A549 treated with ZK216348 at 1 μM for 4 hours (cell line): ENCODE data around the gene SUPT7L. TPM values are rescaled to one million over a fixed set of nuclear protein-coding genes. Genes with fewer than 3 reads are reported as not detected.

Source experiments
- total RNA-seq: library from RNA; stranded (reverse); fragments of 200-300 nt; extraction: Qiagen RNA extraction; gene quantifications from 5 replicates; pipeline ENCODE4 v1.2.3, GENCODE V29; 2022; ENCODE audit warnings: low read depth

SUPT7L gene
- 26.4 to 34.3 TPM (median 32.0 TPM) in 5 replicates for total RNA-seq

GRCh38 chr2:27663285-27664153 is at the start of gene SUPT7L, which contains the start of gene SLC4A1AP:
TSS of gene SUPT7L (minus strand) at chr2:27663614. CDS start at chr2:27662192, 1,422 bp downstream.
TSS of gene SLC4A1AP (plus strand) at chr2:27663889. CDS start at chr2:27663915, 26 bp downstream.

GRCh38 chr2:27628767-27629709 is 34.4 kb downstream of the SUPT7L start, which contains the start of the genes CCDC121 and GPN1:
TSS of gene CCDC121 (minus strand) at chr2:27629012. CDS start at chr2:27627799, 1,213 bp downstream.
TSS of gene GPN1 (plus strand) at chr2:27629050. CDS start at chr2:27629059, 9 bp downstream.

Other genes starting within 250 kb of the SUPT7L start
- 111 to 138 TPM (median 135 TPM) in 5 replicates for gene NRBP1, start 235.0 kb downstream of the SUPT7L start, total RNA-seq
- 0.64 to 0.94 TPM (median 0.74 TPM) in 5 replicates for gene KRTCAP3, start 221.2 kb downstream of the SUPT7L start, total RNA-seq
- gene IFT172, start 173.9 kb downstream of the SUPT7L start, total RNA-seq = 6.6 to 12.6 TPM (median 8.8 TPM) in 5 replicates
- gene FNDC4, start 168.4 kb downstream of the SUPT7L start, total RNA-seq = 3.3 to 6.4 TPM (median 4.1 TPM) in 5 replicates
- 0.28 to 0.77 TPM (median 0.36 TPM) in 4 of 5 replicates, not detected in the other for gene GCKR, start 166.8 kb downstream of the SUPT7L start, total RNA-seq
- 15.5 to 19.4 TPM (median 18.4 TPM) in 5 replicates for gene ZNF512, start 80.6 kb downstream of the SUPT7L start, total RNA-seq
- gene CCDC121, start 34.6 kb downstream of the SUPT7L start, total RNA-seq = 2.7 to 4.6 TPM (median 4.0 TPM) in 5 replicates
- gene GPN1, start 34.6 kb downstream of the SUPT7L start, total RNA-seq = 56.4 to 60.1 TPM (median 59.8 TPM) in 5 replicates
- 30.4 to 42.7 TPM (median 31.5 TPM) in 5 replicates for gene SLC4A1AP, start 275 bp upstream of the SUPT7L start, total RNA-seq
- 294 to 625 TPM (median 311 TPM) in 5 replicates for gene MRPL33, start 108.1 kb upstream of the SUPT7L start, total RNA-seq
- 6.9 to 8.1 TPM (median 7.7 TPM) in 5 replicates for gene RBKS, start 226.8 kb upstream of the SUPT7L start, total RNA-seq
- gene BABAM2, start 227.1 kb upstream of the SUPT7L start, total RNA-seq = 43.2 to 63.3 TPM (median 47.0 TPM) in 5 replicates